HEK293T (cell line): Measurements from ENCODE around the gene MEF2C.

Source experiments
- BHLHE40 ChIP-seq: fragments of 450-650 bp; IDR thresholded peaks from 2 replicates; pipeline ENCODE4 v1.6.1; 2016; ENCODE audit warnings: mild to moderate bottlenecking, moderate library complexity, borderline replicate concordance
- CTBP1 ChIP-seq: fragments of 450-650 bp; IDR thresholded peaks from 2 replicates; pipeline ENCODE4 v1.6.1; 2016; ENCODE audit warnings: borderline replicate concordance
- ELF4 ChIP-seq: fragments of 450-650 bp; IDR thresholded peaks from 2 replicates; pipeline ENCODE4 v1.6.1; 2017; ENCODE audit warnings: antibody characterized with exemption
- FOXK2 ChIP-seq: fragments of 450-650 bp; IDR thresholded peaks from 2 replicates; pipeline ENCODE4 v1.6.1; 2016; ENCODE audit warnings: mild to moderate bottlenecking
- FOXM1 ChIP-seq: fragments of 450-650 bp; IDR thresholded peaks from 2 replicates; pipeline ENCODE4 v1.6.1; 2017; ENCODE audit warnings: mild to moderate bottlenecking, borderline replicate concordance
- HDGF ChIP-seq: fragments of 450-650 bp; IDR thresholded peaks from 2 replicates; pipeline ENCODE4 v1.6.1; 2017; ENCODE audit warnings: antibody characterized with exemption, borderline replicate concordance
- LEF1 ChIP-seq: fragments of 450-650 bp; IDR thresholded peaks from 2 replicates; pipeline ENCODE4 v1.6.1; 2017; ENCODE audit warnings: mild to moderate bottlenecking, borderline replicate concordance
- SP1 ChIP-seq: fragments of 450-650 bp; IDR thresholded peaks from 2 replicates; pipeline ENCODE4 v1.6.1; 2017

DNA sequence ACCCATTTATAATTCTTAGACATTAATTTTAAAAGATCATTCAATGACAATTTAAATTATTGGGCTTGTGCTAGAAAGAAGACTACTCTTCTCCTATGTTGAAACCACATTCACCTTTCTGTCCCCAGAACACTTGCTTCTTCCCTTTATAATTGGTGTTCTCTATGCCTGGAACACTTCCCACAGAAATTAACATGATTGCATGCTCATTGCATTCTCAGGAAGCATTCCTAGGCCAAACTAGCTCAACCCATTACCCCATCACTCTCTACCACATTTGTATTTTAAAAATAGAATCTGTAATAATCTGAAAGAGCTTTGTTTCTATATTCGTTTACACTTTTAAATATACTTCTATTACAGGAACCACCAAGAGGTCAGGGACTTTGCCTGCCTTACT, 184.7 kb downstream of the MEF2C start:
- no peak for TF ChIP-seq FOXM1
- no peak for TF ChIP-seq CTBP1
- no peak for TF ChIP-seq ELF4
- TF ChIP-seq FOXK2: no peak
- TF ChIP-seq LEF1: no peak
- TF ChIP-seq SP1: no peak
- no peak for TF ChIP-seq BHLHE40
- TF ChIP-seq HDGF: no peak
